DMS 273 (cell line): Measurements from ENCODE around the gene ZNF827.
A peak's percentile ranks its signal among the peaks of the same experiment; 100 is the strongest.

ENCODE experiments used
- DNase-seq: peaks from one replicate; lab custom pipeline; 2025; ENCODE audit not compliant: unreplicated experiment; lab: John Stamatoyannopoulos, UW

The ZNF827 gene

GRCh38 chr4:145766273-145766672 is 172.3 kb downstream of the ZNF827 start:
- DNase-seq = no peak

GRCh38 chr4:145763399-145763798 is 175.2 kb downstream of the ZNF827 start:
- no peak for DNase-seq

- DNase-seq = no peak
Observed at GRCh38 chr4:145762719-145763118, 175.9 kb downstream of the ZNF827 start.

GRCh38 chr4:145760961-145761929 is 177.4 kb downstream of the ZNF827 start:
- no peak for DNase-seq

- DNase-seq = no peak
Observed at GRCh38 chr4:145760176-145760575, 178.4 kb downstream of the ZNF827 start.

GRCh38 chr4:145757188-145757587 is 181.4 kb downstream of the ZNF827 start:
- DNase-seq = no peak

GRCh38 chr4:145756244-145756643 is 182.4 kb downstream of the ZNF827 start:
- no peak for DNase-seq

- no peak for DNase-seq
Observed at GRCh38 chr4:145755802-145756201, 182.8 kb downstream of the ZNF827 start.

- no peak for DNase-seq
Observed at GRCh38 chr4:145743641-145744040, 195.0 kb downstream of the ZNF827 start.

- no peak for DNase-seq
Observed at GRCh38 chr4:145740806-145741205, 197.8 kb downstream of the ZNF827 start.

- peak; percentile 4 for DNase-seq
Observed at GRCh38 chr4:145739845-145740244, 198.8 kb downstream of the ZNF827 start.

- DNase-seq = peak; percentile 8
Observed at GRCh38 chr4:145736241-145736831, 202.3 kb downstream of the ZNF827 start.

GRCh38 chr4:145735827-145736226 is 202.8 kb downstream of the ZNF827 start:
- no peak for DNase-seq

GRCh38 chr4:145735347-145735675 is 203.3 kb downstream of the ZNF827 start:
- DNase-seq = peak; percentile 4

- no peak for DNase-seq
Observed at GRCh38 chr4:145734576-145735346, 203.9 kb downstream of the ZNF827 start.

GRCh38 chr4:145734031-145734430 is 204.6 kb downstream of the ZNF827 start:
- no peak for DNase-seq

GRCh38 chr4:145732895-145733880 is 205.4 kb downstream of the ZNF827 start:
- DNase-seq = peak; percentile 95

- DNase-seq = no peak
Observed at GRCh38 chr4:145732001-145732815, 206.4 kb downstream of the ZNF827 start.

GRCh38 chr4:145731028-145731427 is 207.6 kb downstream of the ZNF827 start:
- peak; percentile 72 for DNase-seq

GRCh38 chr4:145730026-145730425 is 208.6 kb downstream of the ZNF827 start:
- DNase-seq = no peak
